Measurements from ENCODE around the gene ADRB1. TPM values are rescaled to one million over a fixed set of nuclear protein-coding genes. Genes with fewer than 3 reads are reported as not detected.

The ADRB1 gene
- total and polyA plus RNA-seq, 2 experiments from 2014 or later = 0.23 to 0.24 TPM

- H3K4me2 ChIP-seq = no peak overlapping the region
- no peaks in the 10 kb centered on the region for H3K27me3 ChIP-seq (ENCODE audit: insufficient read depth)
- no peak overlapping the region for H2AFZ ChIP-seq
- H3K4me1 ChIP-seq (ENCODE audit: insufficient read depth) = no peaks in the 10 kb centered on the region
- 0 out of 2 replicates have a peak, but pooled peaks cover 4% of the 10 kb centered on the region for H3F3A ChIP-seq (replicated peaks; ENCODE audit: low read depth)
- H3K27ac Mint-ChIP-seq = no peak overlapping the region
- H3K27me3 Mint-ChIP-seq (ENCODE audit: insufficient read depth, low read depth, poor library complexity) = peaks cover 9% of the 10 kb centered on the region
- H3K36me3 ChIP-seq (ENCODE audit: insufficient read depth) = no peaks in the 10 kb centered on the region
- no peak overlapping the region for H3K4me3 Mint-ChIP-seq
- no peaks in the 10 kb centered on the region for H4K20me1 ChIP-seq (replicated peaks; ENCODE audit: insufficient read depth)
- no peaks in the 10 kb centered on the region for H3K4me1 Mint-ChIP-seq
- no peak for DNase-seq (ENCODE audit: low spot score)
- no peak overlapping the region for H3K4me3 ChIP-seq
- H3K9me3 Mint-ChIP-seq = peaks cover 8% of the 10 kb centered on the region; the same call in 2 of the 3 replicates
- H3K9me2 ChIP-seq (ENCODE audit: insufficient read depth) = peaks cover 4% of the 10 kb centered on the region; the same call in 1 of the 2 replicates
- no peaks in the 10 kb centered on the region; the same call in 2 of the 3 replicates for H3K36me3 Mint-ChIP-seq (ENCODE audit: low read depth)
- TF ChIP-seq CREB1 (CRISPR knock-in tag; IDR thresholded peaks at IDR 0.05; ENCODE audit: low read depth) (no peak), ZNF114 (CRISPR knock-in tag; IDR thresholded peaks at IDR 0.05) (no peak), ETS1 (IDR thresholded peaks at IDR 0.05) (no peak), EZH2 (IDR thresholded peaks at IDR 0.05; ENCODE audit: low read depth, unreplicated experiment) (no peak), ZNF462 (CRISPR knock-in tag; IDR thresholded peaks at IDR 0.05) (no peak), REST (IDR thresholded peaks at IDR 0.05; ENCODE audit: unreplicated experiment) (no peak), NANOG (IDR thresholded peaks at IDR 0.05; ENCODE audit: borderline replicate concordance) (no peak), CTCF (conservative IDR thresholded peaks at IDR 0.05; ENCODE audit: low read depth in 2 of 2) (no peak), POLR2AphosphoS5 (IDR thresholded peaks at IDR 0.05; ENCODE audit: low read depth) (no peak), STAT1 (IDR thresholded peaks at IDR 0.05; ENCODE audit: unreplicated experiment) (no peak), JUNB (IDR thresholded peaks at IDR 0.05; ENCODE audit: unreplicated experiment) (no peak), ZNF331 (CRISPR knock-in tag; IDR thresholded peaks at IDR 0.05; ENCODE audit: low read depth) (no peak), EZH2phosphoT487 (IDR thresholded peaks at IDR 0.05; ENCODE audit: unreplicated experiment) (no peak)
- no peak overlapping the region for H3K27ac ChIP-seq (ENCODE audit: low read depth)
- no peak for ATAC-seq
- no peaks in the 10 kb centered on the region for H3K79me2 ChIP-seq (replicated peaks; ENCODE audit: insufficient read depth)
These were observed 40.5 kb downstream of the ADRB1 start for GRCh38 chr10:114084215-114084614.
